K562 (cell line): ENCODE measurements around the gene CCDC102B. TPM values are rescaled to one million over a fixed set of nuclear protein-coding genes. Genes with fewer than 3 reads are reported as not detected.

Source experiments
- IRF9 ChIP-seq: fragments of 450-650 bp; IDR thresholded peaks from 2 replicates; pipeline ENCODE4 v1.6.1; 2016; ENCODE audit warnings: missing biosample characterization, missing genetic modification characterization
- SMARCC2 ChIP-seq: fragments of 450-650 bp; IDR thresholded peaks from 2 replicates; pipeline ENCODE4 v1.6.1; 2017; ENCODE audit warnings: antibody characterized with exemption, moderate library complexity, mild to moderate bottlenecking, low read depth
- ZBTB40 ChIP-seq, 2 experiments: fragments of 450-650 bp in 1 of 2; sonication (generic) in 1 of 2; formaldehyde crosslinking in 1 of 2; IDR thresholded peaks; 2 replicates each; pipeline versions ENCODE4 v1.7.1 to v1.9.0; 2016 to 2022; ENCODE audit warnings: inconsistent platforms in 1 of 2, mild to moderate bottlenecking in 1 of 2, missing genetic modification reagents in 1 of 2
- ZNF239 ChIP-seq: fragments of 250-450 bp; sonication (Bioruptor Pico); IDR thresholded peaks from 2 replicates; pipeline ENCODE4 v1.4.0; 2020; ENCODE audit warnings: mild to moderate bottlenecking
- polyA plus RNA-seq, 8 experiments: library from polyadenylated mRNA; depleted of rRNA in 4 of 8; stranded (reverse) in 5 of 8; unstranded in 3 of 8; fragments of >200 nt; fragmentation: Nextera tagmentation in 2 of 8; fragmentation: Illumina TruSeq in 1 of 8; extraction: Ambion mirVana in 2 of 8; extraction: Trizol in 1 of 8; gene quantifications; 2 replicates each; pipeline versions ENCODE4 v1.2.1 to v1.2.3, GENCODE V29; 2011 to 2014; ENCODE audit warnings: inconsistent platforms in 1 of 8, missing spikeins in 1 of 8
- total RNA-seq, 7 experiments: library from RNA; depleted of rRNA in 6 of 7; stranded (reverse); fragments of >200 nt in 6 of 7; fragmentation: Illumina TruSeq in 2 of 7; extraction: Trizol in 2 of 7; gene quantifications; 2 replicates each; pipeline versions ENCODE4 v1.2.1 to v1.2.3, GENCODE V29; 2011 to 2021; ENCODE audit warnings: low replicate concordance in 1 of 7

Gene CCDC102B
- total and polyA plus RNA-seq, 9 of the 15 experiments (the other 6 are each of a cell fraction or from before 2014, with no cell fraction given), result 0.18 to 1.5 (median 0.73) TPM

- TF ChIP-seq IRF9 (tag) (no peak), SMARCC2 (no peak), ZBTB40 (IDR thresholded peaks at IDR 0.05) (no peak), ZBTB40 (CRISPR knock-in tag; IDR thresholded peaks at IDR 0.05) (no peak), ZNF239 (CRISPR knock-in tag) (no peak)
Measured at GRCh38 chr18:68822926-68823325, 25.0 kb downstream of the CCDC102B start (continued).
